AG10803 (cell line): ENCODE results near the gene TRMT2A.
A peak's percentile ranks its signal among the peaks of the same experiment; 100 is the strongest.

Experiments
- DNase-seq: peaks from one replicate; pipeline ENCODE4 v3.0.0; 2010; ENCODE audit warnings: low read depth
- H3K4me3 ChIP-seq: 2 replicates; pipeline ENCODE4 v1.5.1; 2011; ENCODE audit warnings: mild to moderate bottlenecking, low read length, control low read depth
- TF ChIP-seq, protein P1 (sequence below): conservative IDR thresholded peaks from 2 replicates; pipeline ENCODE4 v1.5.1; 2011; ENCODE audit warnings: mild to moderate bottlenecking, low read length, control low read depth, inconsistent platforms

The TRMT2A gene

DNA sequence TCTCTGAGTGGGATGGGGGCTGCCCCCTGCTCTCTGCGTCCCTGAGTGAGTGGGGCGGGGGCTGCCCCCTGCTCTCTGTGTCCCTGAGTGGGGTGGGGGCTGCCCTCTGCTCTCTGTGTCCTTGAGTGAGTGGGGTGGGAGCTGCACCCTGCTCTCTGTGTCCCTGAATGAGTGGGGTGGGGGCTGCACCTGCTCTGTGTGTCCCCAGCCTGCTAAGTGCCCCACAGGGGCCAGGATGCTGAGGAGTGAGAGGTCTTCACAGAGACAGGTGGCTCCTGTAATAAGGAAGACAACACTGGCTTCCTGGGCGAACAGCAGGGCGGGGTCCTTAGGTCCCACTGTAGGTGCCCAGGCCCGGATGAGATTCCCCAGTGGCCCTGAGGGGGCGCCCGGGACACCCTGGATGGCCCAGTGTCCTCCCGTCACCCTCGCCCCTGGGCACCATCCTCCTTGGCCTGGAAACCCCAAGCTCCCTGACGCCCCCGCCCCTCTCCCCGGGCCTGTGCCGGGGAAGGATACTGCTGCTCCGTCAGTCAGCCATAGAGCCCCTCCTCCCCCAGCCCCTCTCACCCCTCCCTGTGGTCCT is 37.7 kb upstream of the TRMT2A start:
- DNase-seq, result no peak
- TF ChIP-seq, protein P1, sequence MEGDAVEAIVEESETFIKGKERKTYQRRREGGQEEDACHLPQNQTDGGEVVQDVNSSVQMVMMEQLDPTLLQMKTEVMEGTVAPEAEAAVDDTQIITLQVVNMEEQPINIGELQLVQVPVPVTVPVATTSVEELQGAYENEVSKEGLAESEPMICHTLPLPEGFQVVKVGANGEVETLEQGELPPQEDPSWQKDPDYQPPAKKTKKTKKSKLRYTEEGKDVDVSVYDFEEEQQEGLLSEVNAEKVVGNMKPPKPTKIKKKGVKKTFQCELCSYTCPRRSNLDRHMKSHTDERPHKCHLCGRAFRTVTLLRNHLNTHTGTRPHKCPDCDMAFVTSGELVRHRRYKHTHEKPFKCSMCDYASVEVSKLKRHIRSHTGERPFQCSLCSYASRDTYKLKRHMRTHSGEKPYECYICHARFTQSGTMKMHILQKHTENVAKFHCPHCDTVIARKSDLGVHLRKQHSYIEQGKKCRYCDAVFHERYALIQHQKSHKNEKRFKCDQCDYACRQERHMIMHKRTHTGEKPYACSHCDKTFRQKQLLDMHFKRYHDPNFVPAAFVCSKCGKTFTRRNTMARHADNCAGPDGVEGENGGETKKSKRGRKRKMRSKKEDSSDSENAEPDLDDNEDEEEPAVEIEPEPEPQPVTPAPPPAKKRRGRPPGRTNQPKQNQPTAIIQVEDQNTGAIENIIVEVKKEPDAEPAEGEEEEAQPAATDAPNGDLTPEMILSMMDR, result no peak
- H3K4me3 ChIP-seq, result peak overlapping the region; percentile 41

DNA sequence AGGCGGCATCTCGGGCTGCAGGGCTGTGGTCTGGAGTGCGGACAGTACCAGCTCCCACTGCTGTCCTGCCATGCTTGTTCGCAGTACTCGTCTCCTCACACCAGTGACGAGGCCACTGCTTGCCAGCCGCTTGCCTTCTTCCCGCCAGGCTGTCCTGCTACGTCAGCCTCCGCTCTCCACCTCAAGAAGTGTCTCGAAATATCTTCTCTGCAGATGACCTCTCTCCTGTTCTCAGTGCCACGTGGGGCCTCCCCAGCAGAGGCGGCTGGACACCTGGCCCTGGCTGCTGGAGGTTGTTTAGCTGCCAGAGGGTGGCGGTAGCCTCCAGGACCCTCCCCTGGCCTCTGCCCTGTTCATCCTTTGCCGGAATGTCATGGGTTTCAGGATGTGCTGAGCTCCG is 36.9 kb upstream of the TRMT2A start:
- no peak overlapping the region for H3K4me3 ChIP-seq
- TF ChIP-seq, protein P1, result no peak
- DNase-seq, result no peak

DNA sequence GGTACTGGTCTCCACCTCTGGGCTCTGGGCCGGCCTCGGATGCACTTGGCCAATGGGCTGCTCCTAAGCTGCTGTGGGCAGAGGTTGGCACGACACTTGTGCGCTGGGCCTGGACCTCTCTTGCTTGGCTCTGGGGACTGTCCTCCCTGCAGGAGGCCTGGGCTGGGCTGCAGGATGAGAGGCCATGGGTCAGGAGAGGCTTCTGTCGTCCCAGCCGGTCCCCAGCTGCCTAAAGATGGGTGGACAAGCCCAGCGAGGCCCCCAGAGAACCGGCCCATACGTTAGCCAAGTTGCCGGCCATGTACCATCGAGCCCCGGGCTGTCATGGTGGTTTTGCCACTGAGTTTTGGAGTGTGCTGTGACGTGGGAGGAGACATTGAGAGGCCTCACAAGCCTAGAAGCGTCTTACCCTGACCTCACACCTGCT is 35.5 kb upstream of the TRMT2A start:
- no peak for DNase-seq
- TF ChIP-seq, protein P1, result no peak
- no peak overlapping the region for H3K4me3 ChIP-seq

DNA sequence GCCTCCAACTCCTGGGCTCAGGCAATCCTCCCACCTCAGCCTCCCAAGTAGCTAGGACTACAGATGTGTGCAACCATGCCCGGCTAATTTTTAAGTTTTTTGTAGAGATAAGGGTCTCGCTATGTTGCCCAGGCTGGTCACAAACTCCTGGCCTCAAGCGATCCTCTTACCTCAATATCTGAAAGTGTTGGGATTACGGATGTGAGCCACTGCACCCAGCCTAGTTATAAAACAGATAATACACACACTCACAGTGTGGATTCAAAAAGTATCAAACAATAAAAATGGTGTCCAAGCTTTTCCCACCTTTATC is 34.2 kb upstream of the TRMT2A start:
- no peak overlapping the region for H3K4me3 ChIP-seq
- TF ChIP-seq, protein P1, result no peak
- no peak for DNase-seq

DNA sequence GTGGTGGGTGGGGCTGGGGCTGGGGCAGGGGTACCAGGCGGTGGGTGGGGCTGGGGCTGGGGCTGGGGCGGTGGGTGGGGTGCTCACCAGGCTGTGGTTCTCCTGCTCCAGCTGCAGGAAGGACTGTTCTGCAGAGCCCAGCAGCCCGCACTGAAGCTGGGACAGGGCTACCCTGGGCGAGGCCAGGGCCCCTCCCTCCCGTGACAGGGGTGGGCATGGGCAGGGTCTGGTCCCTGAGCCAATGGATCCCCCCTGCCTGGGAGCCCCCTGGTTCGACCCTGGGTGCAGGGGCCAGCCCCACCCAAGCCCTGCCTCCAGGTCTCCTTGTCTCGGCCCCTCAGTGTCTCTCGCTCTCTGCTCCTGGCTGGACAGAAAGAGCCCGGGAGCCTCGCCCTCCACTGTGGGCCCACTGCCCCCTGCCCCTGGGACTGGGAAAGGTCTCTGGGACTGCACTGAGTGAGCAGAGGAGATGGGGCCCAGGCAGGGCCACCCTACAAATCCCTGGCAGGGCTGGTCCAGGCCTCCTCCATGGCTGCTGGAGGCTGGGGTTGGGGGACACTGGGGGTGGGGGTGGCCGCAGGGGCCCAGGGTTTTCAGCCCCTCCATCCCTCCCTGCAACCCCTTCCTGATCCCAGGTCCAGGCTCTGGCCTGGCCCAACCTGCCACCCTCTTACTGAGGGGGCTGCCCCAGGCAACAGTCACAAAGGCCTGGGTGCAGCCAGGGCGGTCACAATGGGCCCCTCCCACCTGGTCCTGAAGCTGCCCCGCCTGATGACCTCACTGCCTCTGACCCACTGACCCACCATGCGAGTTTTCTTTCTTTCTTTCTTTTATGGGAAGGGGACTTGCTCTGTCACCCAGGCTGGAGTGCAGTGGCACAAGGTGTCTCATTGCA is 33.6 kb upstream of the TRMT2A start, which contains the start of gene CCDC188:
Gene CCDC188 (minus strand): TSS at position 675 of the 895 bp plus-strand sequence. CDS start 69 bp downstream, at position 606.
- no peak within 1 kb of the TSS for H3K4me3 ChIP-seq
- no peak for DNase-seq
- TF ChIP-seq, protein P1, result no peak

DNA sequence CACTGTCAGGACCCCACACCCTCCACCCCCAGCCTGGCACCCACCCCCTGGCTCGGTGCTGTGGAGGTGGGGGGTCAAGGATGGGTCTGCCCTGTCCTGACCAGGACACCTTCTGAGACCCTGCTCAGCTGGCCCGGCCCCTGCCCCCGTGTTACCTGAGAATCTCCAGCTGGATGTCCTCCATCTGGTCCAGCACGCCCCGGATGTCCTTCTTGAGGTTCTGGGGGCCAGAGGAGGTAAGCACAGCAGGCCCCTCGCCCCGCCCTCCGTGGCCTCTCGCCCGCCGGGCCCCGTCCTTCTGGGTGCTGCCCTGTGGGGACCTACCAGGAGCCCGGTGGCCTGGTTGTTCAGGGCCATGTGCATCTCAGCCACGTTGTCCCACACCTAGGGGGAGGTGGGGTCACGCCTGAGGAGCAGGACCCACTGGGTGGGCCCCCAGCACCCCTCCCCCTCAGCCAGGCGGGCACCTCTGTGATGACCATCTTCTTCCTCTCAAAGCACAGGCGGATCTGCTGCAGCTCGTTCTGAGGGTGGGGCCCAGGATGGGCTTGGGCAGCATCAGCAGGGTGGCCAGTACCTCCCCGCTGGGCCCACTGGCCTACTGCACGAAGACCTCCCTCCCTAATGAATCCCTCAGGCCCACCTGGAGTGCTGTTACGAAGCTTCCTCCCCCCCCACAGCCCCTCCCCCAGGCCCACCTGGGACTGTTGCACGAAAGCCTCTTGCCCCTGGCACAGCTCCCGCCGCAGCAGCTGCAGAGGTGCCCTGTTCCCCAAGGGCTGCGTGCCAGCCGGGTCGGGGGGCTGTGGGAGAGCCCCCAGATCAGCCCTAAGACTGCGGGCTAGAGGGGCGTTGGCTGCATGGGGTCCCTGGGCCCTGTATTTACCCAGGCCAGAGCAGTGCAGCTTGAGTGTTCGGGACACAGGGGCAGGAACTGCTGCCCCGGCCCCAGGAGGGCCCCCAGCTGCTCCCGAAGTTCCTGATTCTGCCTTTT is 32.5 kb upstream of the TRMT2A start:
- TF ChIP-seq, protein P1, result no peak
- H3K4me3 ChIP-seq, result no peak overlapping the region
- no peak for DNase-seq
